ENCODE data around the gene CCDC148.
"Not testable (repeated sequence)": the region's sequence is repeated elsewhere in the genome, so short reads cannot be mapped to it uniquely, and the experiment has no call there.

CCDC148 gene

DNA sequence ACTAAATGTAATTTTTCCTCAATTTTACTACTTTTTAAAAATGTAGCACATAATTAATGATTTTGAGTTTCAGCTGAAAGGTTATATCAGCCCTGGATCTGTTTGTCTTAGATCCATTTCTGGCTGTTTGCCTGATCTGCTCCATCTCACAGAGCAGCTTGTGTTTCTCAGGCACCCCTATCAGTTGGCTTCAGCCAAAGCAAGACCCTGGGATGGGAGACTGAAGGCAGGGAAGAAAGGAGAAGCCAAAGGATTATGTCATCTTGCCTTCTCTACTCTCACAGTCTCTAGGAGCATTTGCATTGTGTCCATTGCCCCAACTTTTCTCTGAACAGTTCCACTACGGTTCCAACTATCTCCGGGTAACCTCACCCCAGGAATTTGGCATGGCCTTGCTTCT is 110.5 kb downstream of the CCDC148 start:
- no peak overlapping the region for H3K9ac ChIP-seq (ENCODE audit: low read length)
- H3K4me2 ChIP-seq (ENCODE audit: low read length), result no peak overlapping the region
- H3K4me3 ChIP-seq (ENCODE audit: low read length), result no peak overlapping the region

DNA sequence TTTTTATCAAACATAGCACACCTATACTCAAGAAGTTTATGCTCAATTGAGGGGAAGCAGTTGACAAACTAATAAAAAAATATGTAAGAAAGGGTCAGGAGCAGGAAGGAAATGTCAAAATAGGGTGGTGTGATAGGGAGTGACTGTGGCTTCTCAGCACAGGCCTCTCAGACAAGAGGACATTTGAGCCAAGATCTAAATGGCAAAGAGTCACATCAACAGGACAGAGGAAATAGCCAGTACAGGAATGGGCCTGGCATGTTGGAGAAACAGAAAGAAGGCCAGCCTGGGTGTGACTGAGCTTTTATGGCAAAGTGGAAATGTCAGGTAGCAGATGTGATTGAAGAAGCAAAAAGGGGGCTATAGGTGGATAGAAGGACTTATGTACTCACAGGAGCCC is 117.0 kb downstream of the CCDC148 start:
- Histone ChIP-seq H4K20me1 (ENCODE audit: insufficient read depth, low read length) (no peaks in the 10 kb centered on the region), H3K4me3 (ENCODE audit: low read length) (no peak overlapping the region), H2AFZ (ENCODE audit: low read depth, low read length) (no peak overlapping the region), H3K27me3 (ENCODE audit: low read depth, low read length) (no peaks in the 10 kb centered on the region), H3K9ac (ENCODE audit: low read length) (no peak overlapping the region), H3K9me3 (ENCODE audit: insufficient read depth, low read length) (no peaks in the 10 kb centered on the region), H3K27ac (ENCODE audit: low read length) (no peak overlapping the region), H3K4me2 (ENCODE audit: low read length) (no peak overlapping the region), H3K36me3 (replicated peaks; ENCODE audit: low read depth, low read length) (no peaks in the 10 kb centered on the region), H3K79me2 (ENCODE audit: low read length) (no peaks in the 10 kb centered on the region), H3K4me1 (ENCODE audit: low read length) (no peaks in the 10 kb centered on the region)
- no peak for TF ChIP-seq EZH2phosphoT487 (IDR thresholded peaks at IDR 0.05; ENCODE audit: low read depth)
- TF ChIP-seq CTCF (IDR thresholded peaks at IDR 0.05; ENCODE audit: low read depth, low read length), result no peak

More for the DNA sequence above, 110.5 kb downstream of the CCDC148 start:
- no peaks in the 10 kb centered on the region for H3K27me3 ChIP-seq (ENCODE audit: low read depth, low read length)
- no peaks in the 10 kb centered on the region for H4K20me1 ChIP-seq (ENCODE audit: insufficient read depth, low read length)
- no peaks in the 10 kb centered on the region for H3K9me3 ChIP-seq (ENCODE audit: insufficient read depth, low read length)
- no peaks in the 10 kb centered on the region for H3K36me3 ChIP-seq (replicated peaks; ENCODE audit: low read depth, low read length)
- H3K4me1 ChIP-seq (ENCODE audit: low read length), result no peaks in the 10 kb centered on the region
- TF ChIP-seq EZH2phosphoT487 (IDR thresholded peaks at IDR 0.05; ENCODE audit: low read depth) (no peak), CTCF (IDR thresholded peaks at IDR 0.05; ENCODE audit: low read depth, low read length) (no peak)
- no peak overlapping the region for H3K27ac ChIP-seq (ENCODE audit: low read length)
- H2AFZ ChIP-seq (ENCODE audit: low read depth, low read length), result no peak overlapping the region
- no peaks in the 10 kb centered on the region for H3K79me2 ChIP-seq (ENCODE audit: low read length)

- no peak overlapping the region for H3K4me2 ChIP-seq (ENCODE audit: low read length)
- H3K27ac ChIP-seq (ENCODE audit: low read length), result no peak overlapping the region
- no peak overlapping the region for H3K4me3 ChIP-seq (ENCODE audit: low read length)
- no peak overlapping the region for H2AFZ ChIP-seq (ENCODE audit: low read depth, low read length)
- no peaks in the 10 kb centered on the region for H4K20me1 ChIP-seq (ENCODE audit: insufficient read depth, low read length)
- no peaks in the 10 kb centered on the region for H3K79me2 ChIP-seq (ENCODE audit: low read length)
- TF ChIP-seq CTCF (IDR thresholded peaks at IDR 0.05; ENCODE audit: low read depth, low read length) (no peak), EZH2phosphoT487 (IDR thresholded peaks at IDR 0.05; ENCODE audit: low read depth) (no peak)
- no peaks in the 10 kb centered on the region for H3K36me3 ChIP-seq (replicated peaks; ENCODE audit: low read depth, low read length)
- H3K4me1 ChIP-seq (ENCODE audit: low read length), result no peaks in the 10 kb centered on the region
- H3K27me3 ChIP-seq (ENCODE audit: low read depth, low read length), result no peaks in the 10 kb centered on the region
- no peaks in the 10 kb centered on the region for H3K9me3 ChIP-seq (ENCODE audit: insufficient read depth, low read length)
- H3K9ac ChIP-seq (ENCODE audit: low read length), result no peak overlapping the region
Observed at GRCh38 chr2:158337018-158337417, 119.5 kb downstream of the CCDC148 start.

DNA sequence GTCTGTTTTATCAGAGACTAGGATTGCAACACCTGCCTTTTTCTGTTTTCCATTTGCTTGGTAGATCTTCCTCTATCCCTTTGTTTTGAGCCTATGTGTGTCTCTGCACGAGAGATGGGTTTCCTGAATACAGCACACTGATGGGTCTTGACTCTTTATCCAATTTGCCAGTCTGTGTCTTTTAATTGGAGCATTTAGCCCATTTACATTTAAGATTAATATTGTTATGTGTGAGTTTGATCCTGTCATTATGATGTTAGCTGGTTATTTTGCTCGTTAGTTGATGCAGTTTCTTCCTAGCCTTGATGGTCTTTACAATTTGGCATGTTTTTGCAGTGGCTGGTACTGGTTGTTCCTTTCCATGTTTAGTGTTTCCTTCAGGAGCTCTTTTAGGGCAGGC is 124.8 kb downstream of the CCDC148 start:
- not testable (repeated sequence) for H3K27me3 ChIP-seq (ENCODE audit: low read depth, low read length); H3K9ac ChIP-seq (ENCODE audit: low read length); H2AFZ ChIP-seq (ENCODE audit: low read depth, low read length); H3K4me3 ChIP-seq (ENCODE audit: low read length); H3K27ac ChIP-seq (ENCODE audit: low read length); H3K4me1 ChIP-seq (ENCODE audit: low read length); H3K4me2 ChIP-seq (ENCODE audit: low read length); H3K79me2 ChIP-seq (ENCODE audit: low read length); H3K9me3 ChIP-seq (ENCODE audit: insufficient read depth, low read length); H3K36me3 ChIP-seq (replicated peaks; ENCODE audit: low read depth, low read length); H4K20me1 ChIP-seq (ENCODE audit: insufficient read depth, low read length)

DNA sequence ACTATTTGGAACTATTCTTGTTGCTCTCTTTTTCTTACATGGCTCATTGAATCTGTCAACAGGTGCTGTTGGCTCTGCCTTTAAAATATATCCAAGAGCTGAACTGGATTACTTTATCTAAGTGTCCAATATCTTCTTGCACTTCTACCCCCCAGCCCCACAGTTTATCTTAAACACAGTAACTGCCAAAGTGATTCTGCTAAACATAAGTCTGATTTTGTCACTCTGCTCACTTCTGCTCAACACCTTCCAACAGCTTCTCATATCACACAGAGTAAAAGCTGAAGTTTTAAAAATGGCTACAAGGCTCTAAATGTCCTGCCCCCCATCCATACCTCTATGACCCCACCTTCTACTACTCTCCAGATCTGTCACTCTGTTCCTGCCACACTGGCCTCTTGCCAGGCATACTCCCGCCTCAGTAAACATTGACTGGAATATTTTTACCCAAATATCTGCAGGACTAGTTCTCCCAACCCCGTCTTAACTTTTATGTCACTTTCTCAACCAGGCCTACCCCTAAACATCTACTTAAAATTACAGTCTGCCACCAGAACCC is 130.7 kb downstream of the CCDC148 start:
- no peaks in the 10 kb centered on the region for H3K36me3 ChIP-seq (replicated peaks; ENCODE audit: low read depth, low read length)
- no peaks in the 10 kb centered on the region for H3K79me2 ChIP-seq (ENCODE audit: low read length)
- no peaks in the 10 kb centered on the region for H3K9me3 ChIP-seq (ENCODE audit: insufficient read depth, low read length)
- no peaks in the 10 kb centered on the region for H4K20me1 ChIP-seq (ENCODE audit: insufficient read depth, low read length)
- no peaks in the 10 kb centered on the region for H3K27me3 ChIP-seq (ENCODE audit: low read depth, low read length)
- no peaks in the 10 kb centered on the region for H3K4me1 ChIP-seq (ENCODE audit: low read length)
- no peak overlapping the region for H2AFZ ChIP-seq (ENCODE audit: low read depth, low read length)
- TF ChIP-seq EZH2phosphoT487 (IDR thresholded peaks at IDR 0.05; ENCODE audit: low read depth) (no peak), CTCF (IDR thresholded peaks at IDR 0.05; ENCODE audit: low read depth, low read length) (no peak)
- no peak overlapping the region for H3K4me3 ChIP-seq (ENCODE audit: low read length)
- no peak overlapping the region for H3K27ac ChIP-seq (ENCODE audit: low read length)
- no peak overlapping the region for H3K9ac ChIP-seq (ENCODE audit: low read length)
- no peak overlapping the region for H3K4me2 ChIP-seq (ENCODE audit: low read length)
